Heart left ventricle (tissue), 16 donors: ENCODE measurements around the gene THAP4. TPM values are rescaled to one million over a fixed set of nuclear protein-coding genes. Genes with fewer than 3 reads are reported as not detected.

ENCODE experiments used
- ATAC-seq, 4 donors: fragments of 200-7000 bp; cut with Tn5 transposase; one replicate each; pipeline ENCODE4 v1.9.1; 2020 to 2022; ENCODE audit warnings: moderate library complexity in 4 of 4, mild to moderate bottlenecking in 3 of 4, moderate number of reproducible peaks in 1 of 4
- DNase-seq, 5 donors: peaks; one replicate each; pipeline ENCODE4 v3.0.0-alpha.2; 2020
- H3K27ac ChIP-seq, 12 donors: fragments of 200-600 bp; sonication (generic) in 4 of 12; one replicate each; pipeline versions ENCODE4 v1.5.0 to v1.8.0; 2016 to 2022; ENCODE audit warnings: mild to moderate bottlenecking in 2 of 12
- H3K27me3 ChIP-seq, 9 donors: fragments of 200-600 bp; sonication (generic) in 2 of 9; one replicate each; pipeline versions ENCODE4 v1.5.1 to v1.8.0; 2016 to 2022; ENCODE audit warnings: mild to moderate bottlenecking in 3 of 9
- H3K36me3 ChIP-seq, 9 donors: fragments of 200-600 bp; sonication (generic) in 2 of 9; one replicate each; pipeline versions ENCODE4 v1.5.0 to v1.8.0; 2018 to 2022; ENCODE audit warnings: mild to moderate bottlenecking in 2 of 9
- H3K4me1 ChIP-seq, 12 donors: fragments of 200-600 bp; sonication (generic) in 4 of 12; one replicate each; pipeline versions ENCODE4 v1.5.0 to v1.8.0; 2016 to 2022; ENCODE audit warnings: mild to moderate bottlenecking in 3 of 12
- H3K4me3 ChIP-seq, 12 donors: fragments of 200-600 bp; sonication (generic) in 4 of 12; one replicate each; pipeline versions ENCODE4 v1.5.0 to v1.8.0; 2017 to 2022; ENCODE audit warnings: mild to moderate bottlenecking in 9 of 12, moderate library complexity in 4 of 12
- H3K9me3 ChIP-seq, 12 donors: fragments of 200-600 bp; sonication (generic) in 4 of 12; one replicate each; pipeline versions ENCODE4 v1.5.0 to v1.8.0; 2016 to 2022; ENCODE audit warnings: mild to moderate bottlenecking in 1 of 12
- CTCF ChIP-seq, 12 donors: fragments of 200-600 bp; sonication (generic) in 4 of 12; IDR thresholded peaks; one replicate each; pipeline versions ENCODE4 v1.5.0 to v1.8.0; 2018 to 2022; ENCODE audit warnings: antibody characterized with exemption in 12 of 12, mild to moderate bottlenecking in 5 of 12
- POLR2A ChIP-seq, 2 donors: fragments of 450-650 bp; IDR thresholded peaks; one replicate each; pipeline ENCODE4 v1.6.1; 2017; ENCODE audit warnings: antibody characterized with exemption in 2 of 2, mild to moderate bottlenecking in 2 of 2, moderate library complexity in 2 of 2
- WGBS, 4 donors: extraction: QIAGEN DNeasy Blood & Tissue Kit in 2 of 4; methylation state at CpG; one replicate each; pipeline versions ENCODE4 v1.1.5 to v1.1.7; 2013 to 2018; 5-methylcytosine and 5-hydroxymethylcytosine counted together
- intact Hi-C, 10 donors: fragments of 100-400 bp; cut with DNase I; formaldehyde crosslinking; loops; one replicate each; pipeline versions ENCODE4 v1.11.1 to v1.14.2; 2022
- polyA plus RNA-seq, 2 donors: library from polyadenylated mRNA; stranded (reverse); fragments of 200-250 nt; gene quantifications; one replicate each; pipeline ENCODE4 v1.2.3, GENCODE V29; 2013
- total RNA-seq, 9 donors: library from RNA; depleted of rRNA in 2 of 9; stranded (reverse); fragments of >200 nt in 2 of 9; fragmentation: NEBNext Ultra II Directional in 3 of 9; extraction: Animal tissue kit (Norgen Biotek cat#: 25700) in 3 of 9; gene quantifications; one replicate each; pipeline versions ENCODE4 v1.1.0 to v1.2.4, GENCODE V29; 2016 to 2023
- donor health status: ischemic (EF 13 %, LVEDD 7.1; RV severe dilation, severe dysfunction).
- donor health status: healthy with polysubstance abuse.
- donor health status: DM: no; HTN: yes; CAD: no.
- donor health status: DM: no; HTN: no; CAD: no.
- donor health status: ischemic (EF 25% LVEDD 6.9; RV normal size, moderate dysfunction).
- donor health status: ischemic (EF 25% LVEDD 5.7; RV mildly dilated, moderate dysfunction).
- donor health status: healthy.
- donor health status: DM: yes; HTN: yes; CAD: no.
- donor health status: ischemic (EF 35%, LVEDD 5.7; RV mildly dilated, moderate dysfunction).
- donor health status: nonischemic (EF 11% LVEDD 7.7; RV severe dilation, severe dysfunction).
- donor health status: DM: yes; HTN: yes; CAD: no.
- donor health status: PGD.
- donor health status: ischemic (EF 29% LVEDD 5.4; RV normal size, mild dysfunction).
- donor health status: nonischemic (EF 23%, LVEDD 6.1; RV moderate dilation, normal function).

The THAP4 gene
- total and polyA plus RNA-seq, 11 donors: 61.7 to 110 (median 80.4) TPM

- no peak for DNase-seq
- WGBS, 4 donors: 86 to 91% (median 89%) methylated on average over 8 of the region's 8 CpGs
- intact Hi-C loops: no loop called here
These were observed 3.3 kb upstream of the THAP4 start for GRCh38 chr2:241640165-241640795.

GRCh38 chr2:241639385-241639784 is 2.4 kb upstream of the THAP4 start:
- H3K27me3 ChIP-seq: no peaks in the 10 kb centered on the region
- no peak overlapping the region for H3K27ac ChIP-seq
- ATAC-seq (no peak), DNase-seq (no peak)
- TF ChIP-seq POLR2A (IDR thresholded peaks at IDR 0.05): no peak
- TF ChIP-seq CTCF (IDR thresholded peaks at IDR 0.05): no peak
- peaks cover 8 to 59% (median 46%) of the 10 kb centered on the region in 12 donors for H3K4me1 ChIP-seq
- intact Hi-C loops: loop anchor here in 1 of 10 donors (10.0 kb wide), 1 partner anchor 485 kb away; the partner anchor contains the start of gene PPP1R7
- peaks cover 0 to 4% (median 0%) of the 10 kb centered on the region in 12 donors for H3K9me3 ChIP-seq
- no peak overlapping the region for H3K4me3 ChIP-seq
- WGBS, 4 donors: 92 to 98% (median 97%) methylated on average over 7 of the region's 7 CpGs
- H3K36me3 ChIP-seq: peaks cover 0 to 5% (median 0%) of the 10 kb centered on the region in 9 donors

More at GRCh38 chr2:241640165-241640795, 3.3 kb upstream of the THAP4 start:
- Histone ChIP-seq H3K36me3 (peaks cover 0 to 5% (median 0%) of the 10 kb centered on the region in 9 donors), H3K4me3 (no peak overlapping the region), H3K9me3 (peaks cover 0 to 4% (median 0%) of the 10 kb centered on the region in 12 donors), H3K27ac (peak overlapping the region in 1 of 12 donors; percentile 36), H3K4me1 (peaks cover 8 to 55% (median 41%) of the 10 kb centered on the region in 12 donors), H3K27me3 (no peaks in the 10 kb centered on the region)
- no peak for ATAC-seq
- TF ChIP-seq CTCF (IDR thresholded peaks at IDR 0.05) (no peak), POLR2A (IDR thresholded peaks at IDR 0.05) (no peak)

- Histone ChIP-seq H3K9me3 (peaks cover 0 to 4% (median 0%) of the 10 kb centered on the region in 12 donors), H3K27me3 (no peaks in the 10 kb centered on the region), H3K4me1 (peaks cover 8 to 59% (median 47%) of the 10 kb centered on the region in 12 donors), H3K4me3 (peak overlapping the region in 9 of 12 donors; percentile 67 to 94 (median 89)), H3K27ac (no peak overlapping the region), H3K36me3 (peaks cover 0 to 6% (median 1%) of the 10 kb centered on the region in 9 donors)
- no peak for TF ChIP-seq CTCF (IDR thresholded peaks at IDR 0.05)
- no peak for TF ChIP-seq POLR2A (IDR thresholded peaks at IDR 0.05)
- no peak for ATAC-seq
- DNase-seq: no peak
- intact Hi-C loops: loop anchor here in 1 of 10 donors (10.0 kb wide), 1 partner anchor 484 kb away; the partner anchor contains the start of gene PPP1R7
- WGBS, 4 donors: 95 to 98% (median 97%) methylated on average over 9 to 14 of the region's 14 CpGs
These were observed 2.0 kb upstream of the THAP4 start for GRCh38 chr2:241638940-241639339.
